ENCODE data around the gene TFDP1. TPM values are rescaled to one million over a fixed set of nuclear protein-coding genes. Genes with fewer than 3 reads are reported as not detected.

TFDP1 gene
- total and polyA plus RNA-seq, 7 donors: 26.5 to 57.1 (median 40.2) TPM

DNA sequence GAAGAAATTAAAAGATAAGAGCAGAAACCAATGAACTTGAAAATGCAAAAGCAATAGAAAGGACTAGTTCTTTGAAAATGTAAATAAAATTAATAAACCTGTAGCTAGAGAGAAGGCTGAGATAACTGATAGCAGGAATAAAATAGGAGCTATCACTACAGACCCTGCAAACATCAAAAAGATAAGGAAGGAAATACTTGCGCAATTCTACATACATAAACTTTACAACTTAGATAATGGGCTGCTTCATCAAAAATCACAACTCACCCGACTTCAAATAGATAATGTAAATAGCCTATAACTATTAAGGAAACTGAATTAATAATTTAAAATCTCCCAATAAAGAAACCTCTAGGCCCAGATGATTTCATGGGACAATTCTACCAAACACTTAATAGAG lies 77.0 kb downstream of the TFDP1 start:
- H3K27ac ChIP-seq: no peak overlapping the region
- TF ChIP-seq, protein P1, sequence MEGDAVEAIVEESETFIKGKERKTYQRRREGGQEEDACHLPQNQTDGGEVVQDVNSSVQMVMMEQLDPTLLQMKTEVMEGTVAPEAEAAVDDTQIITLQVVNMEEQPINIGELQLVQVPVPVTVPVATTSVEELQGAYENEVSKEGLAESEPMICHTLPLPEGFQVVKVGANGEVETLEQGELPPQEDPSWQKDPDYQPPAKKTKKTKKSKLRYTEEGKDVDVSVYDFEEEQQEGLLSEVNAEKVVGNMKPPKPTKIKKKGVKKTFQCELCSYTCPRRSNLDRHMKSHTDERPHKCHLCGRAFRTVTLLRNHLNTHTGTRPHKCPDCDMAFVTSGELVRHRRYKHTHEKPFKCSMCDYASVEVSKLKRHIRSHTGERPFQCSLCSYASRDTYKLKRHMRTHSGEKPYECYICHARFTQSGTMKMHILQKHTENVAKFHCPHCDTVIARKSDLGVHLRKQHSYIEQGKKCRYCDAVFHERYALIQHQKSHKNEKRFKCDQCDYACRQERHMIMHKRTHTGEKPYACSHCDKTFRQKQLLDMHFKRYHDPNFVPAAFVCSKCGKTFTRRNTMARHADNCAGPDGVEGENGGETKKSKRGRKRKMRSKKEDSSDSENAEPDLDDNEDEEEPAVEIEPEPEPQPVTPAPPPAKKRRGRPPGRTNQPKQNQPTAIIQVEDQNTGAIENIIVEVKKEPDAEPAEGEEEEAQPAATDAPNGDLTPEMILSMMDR (IDR thresholded peaks at IDR 0.05): no peak
- TF ChIP-seq POLR2AphosphoS5 (IDR thresholded peaks at IDR 0.05) (no peak), EP300 (IDR thresholded peaks at IDR 0.05) (no peak), POLR2A (IDR thresholded peaks at IDR 0.05) (no peak)
- peaks cover 0 to 4% (median 0%) of the 10 kb centered on the region in 3 donors for H3K27me3 ChIP-seq
- intact Hi-C loops (cut with DNase I): no loop called here
- 51 to 77% methylated on average over 2 of the region's 2 CpGs for WGBS, 2 donors
- peaks cover 0 to 6% (median 2%) of the 10 kb centered on the region in 4 donors for H3K9me3 ChIP-seq
- H3K36me3 ChIP-seq: no peaks in the 10 kb centered on the region
- no peak overlapping the region for H3K4me3 ChIP-seq
- no peaks in the 10 kb centered on the region for H3K4me1 ChIP-seq
- DNase-seq: no peak

DNA sequence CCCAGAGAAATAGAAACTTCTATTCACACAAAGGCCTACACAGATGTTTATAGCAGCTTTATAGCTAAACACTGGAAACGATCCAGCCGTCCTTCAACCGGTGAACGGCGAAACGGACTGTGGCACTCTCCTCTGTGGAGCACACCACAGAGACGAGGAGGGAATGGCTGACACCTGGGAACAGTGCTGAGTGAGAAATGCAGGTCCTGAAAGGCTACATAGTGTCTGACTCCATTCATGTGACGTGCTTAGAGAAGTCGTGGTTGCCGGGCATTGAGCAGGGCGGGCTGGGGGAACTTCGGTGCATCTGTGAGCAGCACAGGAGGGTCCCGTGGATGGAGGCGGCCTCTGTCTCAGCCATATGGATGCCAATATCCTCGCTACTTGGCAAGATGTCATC lies 79.4 kb downstream of the TFDP1 start:
- no peaks in the 10 kb centered on the region for H3K36me3 ChIP-seq
- no peak overlapping the region for H3K4me3 ChIP-seq
- peak; percentile 28 for DNase-seq
- H3K4me1 ChIP-seq: no peaks in the 10 kb centered on the region
- intact Hi-C loops (cut with DNase I): no loop called here
- no peak overlapping the region for H3K27ac ChIP-seq
- TF ChIP-seq POLR2A (IDR thresholded peaks at IDR 0.05): no peak
- no peak for TF ChIP-seq POLR2AphosphoS5 (IDR thresholded peaks at IDR 0.05)
- no peak for TF ChIP-seq EP300 (IDR thresholded peaks at IDR 0.05)
- TF ChIP-seq, protein P1 (IDR thresholded peaks at IDR 0.05): no peak
- 28 to 60% methylated on average over 15 of the region's 15 CpGs for WGBS, 2 donors
- peaks cover 0 to 6% (median 2%) of the 10 kb centered on the region in 4 donors for H3K9me3 ChIP-seq
- peaks cover 0 to 4% (median 0%) of the 10 kb centered on the region in 3 donors for H3K27me3 ChIP-seq

DNA sequence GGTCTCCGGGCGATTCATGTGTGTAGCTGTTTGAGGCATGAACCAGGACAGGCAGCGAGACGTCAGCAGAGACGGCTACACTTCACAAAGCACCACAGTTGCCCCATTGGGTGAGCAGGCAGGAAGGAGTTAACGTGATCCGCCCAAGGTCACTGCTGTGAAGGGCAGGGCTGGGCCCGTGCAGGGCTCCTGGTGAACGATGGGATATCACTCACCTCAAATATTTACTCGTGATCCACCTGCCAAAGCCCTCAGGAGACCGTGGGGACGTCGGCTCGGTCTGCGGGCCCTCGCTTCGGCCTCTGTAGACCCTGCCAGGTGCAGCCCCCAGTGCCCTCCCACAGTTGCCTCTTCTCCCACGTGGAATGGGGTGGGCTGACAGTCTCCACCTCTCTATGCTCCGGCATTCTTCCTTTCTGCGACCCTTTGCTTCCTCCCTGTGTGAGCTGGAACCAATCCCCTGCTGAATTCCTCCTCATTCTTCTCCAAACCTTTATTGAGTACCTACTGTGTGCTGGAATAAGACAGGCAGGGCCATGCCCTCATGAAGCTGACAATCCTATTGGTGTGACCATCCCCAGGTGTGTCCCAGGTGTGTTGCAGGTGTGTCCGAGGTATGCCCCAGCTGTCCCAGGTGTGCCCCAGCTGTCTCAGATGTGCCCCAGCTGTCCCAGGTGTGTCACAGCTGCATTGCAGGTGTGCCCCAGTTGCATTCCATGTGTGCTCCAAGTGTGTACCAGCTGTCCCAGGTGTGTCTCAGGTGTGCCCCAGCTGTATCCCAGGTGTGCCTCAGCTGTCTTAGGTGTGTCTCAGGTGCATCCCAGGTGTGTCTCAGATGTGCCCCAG lies 80.4 kb downstream of the TFDP1 start:
- DNase-seq: peak; percentile 37
- Histone ChIP-seq H3K36me3 (no peaks in the 10 kb centered on the region), H3K4me3 (no peak overlapping the region), H3K27ac (no peak overlapping the region), H3K27me3 (peaks cover 0 to 4% (median 0%) of the 10 kb centered on the region in 3 donors), H3K9me3 (peaks cover 0 to 6% (median 2%) of the 10 kb centered on the region in 4 donors), H3K4me1 (no peaks in the 10 kb centered on the region)
- intact Hi-C loops (cut with DNase I): no loop called here
- 41 to 66% methylated on average over 21 of the region's 21 CpGs for WGBS, 2 donors
- no peak for TF ChIP-seq EP300 (IDR thresholded peaks at IDR 0.05)
- TF ChIP-seq POLR2AphosphoS5 (IDR thresholded peaks at IDR 0.05): no peak
- TF ChIP-seq POLR2A (IDR thresholded peaks at IDR 0.05): no peak
- TF ChIP-seq, protein P1 (IDR thresholded peaks at IDR 0.05): no peak

DNA sequence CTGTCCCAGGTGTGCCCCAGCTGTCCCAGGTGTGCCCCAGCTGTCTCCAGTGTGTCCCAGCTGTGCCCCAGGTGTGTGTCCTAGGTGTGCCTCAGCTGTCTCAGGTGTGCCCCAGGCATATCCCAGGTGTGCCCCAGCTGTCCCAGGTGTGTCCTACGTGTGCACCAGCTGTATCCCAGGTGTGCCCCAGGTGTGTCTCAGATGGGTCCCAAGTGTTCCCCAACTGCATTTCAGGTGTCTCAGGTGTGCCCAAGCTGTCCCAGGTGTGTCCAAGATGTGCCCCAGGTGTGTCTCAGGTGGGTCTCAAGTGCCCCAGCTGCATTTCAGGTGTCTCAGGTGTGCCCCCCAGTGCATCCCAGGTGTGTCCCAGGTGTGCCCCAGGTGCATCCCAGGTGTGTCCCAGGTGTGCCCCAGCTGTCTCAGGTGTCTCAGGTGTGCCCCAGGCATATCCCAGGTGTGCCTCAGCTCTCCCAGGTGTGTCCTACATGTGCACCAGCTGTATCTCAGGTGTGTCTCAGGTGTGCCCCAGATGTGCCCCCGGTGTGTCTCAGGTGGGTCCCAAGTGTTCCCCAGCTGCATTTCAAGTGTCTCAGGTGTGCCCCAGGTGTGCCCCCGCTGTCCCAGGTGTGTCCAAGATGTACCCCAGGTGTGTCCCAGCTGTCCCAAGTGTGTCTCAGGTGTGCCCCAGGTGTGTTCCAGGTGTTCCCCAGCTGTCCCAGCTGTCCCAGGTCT lies 81.2 kb downstream of the TFDP1 start:
- no peak overlapping the region for H3K27ac ChIP-seq
- no peaks in the 10 kb centered on the region for H3K36me3 ChIP-seq
- peaks cover 0 to 6% (median 2%) of the 10 kb centered on the region in 4 donors for H3K9me3 ChIP-seq
- H3K4me1 ChIP-seq: no peaks in the 10 kb centered on the region
- intact Hi-C loops (cut with DNase I): no loop called here
- WGBS, 2 donors: 88 to 92% methylated on average over 3 of the region's 3 CpGs
- DNase-seq: peak; percentile 56
- H3K27me3 ChIP-seq: peaks cover 0 to 4% (median 0%) of the 10 kb centered on the region in 3 donors
- H3K4me3 ChIP-seq: no peak overlapping the region
- TF ChIP-seq EP300 (IDR thresholded peaks at IDR 0.05): no peak
- TF ChIP-seq POLR2A (IDR thresholded peaks at IDR 0.05): no peak
- TF ChIP-seq POLR2AphosphoS5 (IDR thresholded peaks at IDR 0.05): no peak
- TF ChIP-seq, protein P1 (IDR thresholded peaks at IDR 0.05): no peak

All from sigmoid colon (tissue), 7 donors.